Measurements from ENCODE around the gene TP53I11. TPM values are rescaled to one million over a fixed set of nuclear protein-coding genes. Genes with fewer than 3 reads are reported as not detected.

The TP53I11 gene
- total RNA-seq, 1 donor from 2014 or later: 12.9 TPM

DNA sequence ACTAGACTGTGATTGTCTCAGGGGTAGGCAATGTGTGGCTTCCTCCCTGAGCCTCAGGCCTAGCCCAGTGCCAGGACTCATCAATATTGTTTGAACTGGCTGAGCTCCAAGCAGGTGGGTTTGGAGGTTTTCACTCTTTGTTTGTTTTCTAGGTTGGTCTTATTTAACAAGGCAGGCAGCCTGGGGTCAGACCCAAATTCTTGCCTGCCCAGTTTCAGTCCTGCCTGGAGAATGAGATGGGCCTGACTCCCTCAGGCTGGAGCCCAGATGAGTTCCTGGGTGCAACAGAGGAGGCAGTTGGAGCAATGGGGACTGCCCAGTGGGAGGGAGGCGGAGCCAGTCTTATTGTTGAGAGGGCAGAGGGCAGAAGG, 28.3 kb upstream of the TP53I11 start:
- DNase-seq (ENCODE audit: low read depth in 2 of 2): no peak

- peak in 1 of 2 donors; percentile 33 for DNase-seq (ENCODE audit: low read depth in 2 of 2)
Measured at GRCh38 chr11:44978274-44978960, 27.7 kb upstream of the TP53I11 start.

DNA sequence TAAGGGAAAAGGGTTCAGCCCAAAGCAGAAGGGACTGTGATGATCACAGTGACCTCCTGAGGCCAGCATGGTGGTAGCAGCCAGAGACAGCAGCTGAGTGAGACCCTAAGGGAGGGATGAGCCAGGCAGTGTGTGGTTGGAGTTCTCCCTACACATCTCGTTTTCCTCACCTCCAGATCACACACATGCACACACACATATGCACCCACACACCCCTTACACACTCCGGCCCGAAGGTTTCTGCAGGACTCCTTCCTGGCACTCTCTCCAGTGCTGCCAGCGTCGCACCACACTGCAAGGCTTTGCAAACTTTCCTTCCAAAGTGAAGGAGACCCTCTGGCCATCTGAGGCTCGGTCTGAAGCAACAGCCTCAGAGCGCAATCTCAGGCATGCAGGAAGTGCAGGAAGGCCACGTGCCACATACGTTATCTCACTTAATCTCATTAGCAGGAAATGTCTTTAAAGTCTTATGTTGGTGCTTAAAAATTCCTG, 26.9 kb upstream of the TP53I11 start:
- peak; percentile 40 to 58 for DNase-seq (ENCODE audit: low read depth in 2 of 2)

GRCh38 chr11:44976576-44976975, 25.9 kb upstream of the TP53I11 start:
- no peak for DNase-seq (ENCODE audit: low read depth in 2 of 2)

DNA sequence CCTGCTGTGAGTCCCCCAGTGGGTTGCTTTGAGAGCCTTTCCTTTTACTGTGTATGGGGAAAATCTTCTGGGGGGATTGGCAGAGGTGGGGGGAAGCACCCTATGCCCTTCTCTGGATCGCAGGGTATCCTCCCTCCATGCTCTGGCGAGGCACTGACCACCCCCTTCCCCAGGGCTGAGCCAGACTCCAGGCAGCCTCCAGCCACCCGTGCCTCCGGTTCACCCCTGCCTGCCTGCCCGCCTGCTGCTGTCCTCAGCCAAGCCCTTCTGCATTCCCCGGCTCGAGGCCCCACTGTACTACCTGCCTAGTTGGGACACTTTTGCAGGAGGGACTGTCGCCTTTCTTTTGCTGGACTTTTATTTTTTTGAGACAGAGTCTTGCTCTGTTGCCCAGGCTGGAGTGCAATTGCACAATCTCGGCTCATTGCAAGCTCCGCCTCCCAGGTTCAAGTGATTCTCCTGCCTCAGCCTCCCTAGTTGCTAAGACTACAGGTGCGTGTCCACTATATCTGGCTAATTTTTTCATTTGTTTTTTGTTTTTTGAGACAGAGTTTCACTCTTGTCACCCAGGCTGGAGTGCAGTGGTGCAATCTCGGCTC, 23.8 kb upstream of the TP53I11 start:
- DNase-seq (ENCODE audit: low read depth in 2 of 2): no peak

- DNase-seq (ENCODE audit: low read depth in 2 of 2): no peak
Measured at GRCh38 chr11:44973632-44974401, 23.1 kb upstream of the TP53I11 start.

GRCh38 chr11:44972746-44973435, 22.2 kb upstream of the TP53I11 start:
- DNase-seq (ENCODE audit: low read depth in 2 of 2): no peak

DNA sequence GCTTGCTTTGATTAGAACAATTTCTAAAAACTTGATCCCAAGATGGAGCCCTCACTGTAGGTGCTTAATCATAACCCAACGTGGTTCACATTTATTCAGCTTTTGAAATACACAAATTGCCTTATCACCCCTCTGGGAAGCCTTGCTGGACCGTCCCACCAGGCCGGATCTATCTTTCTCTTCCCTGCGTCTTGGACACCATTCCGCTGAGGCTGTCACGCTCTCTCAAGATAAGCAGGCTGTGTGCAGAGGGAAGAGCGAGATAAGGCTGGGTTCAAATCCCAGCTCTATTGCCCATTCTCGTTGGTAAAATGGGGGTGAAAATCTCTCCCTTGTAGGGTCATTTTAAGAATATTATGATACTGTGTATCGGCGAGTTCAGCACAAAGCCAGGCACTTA, 20.5 kb upstream of the TP53I11 start:
- no peak for DNase-seq (ENCODE audit: low read depth in 2 of 2)

- DNase-seq (ENCODE audit: low read depth in 2 of 2): no peak
Measured at GRCh38 chr11:44970293-44970692, 19.6 kb upstream of the TP53I11 start.

GRCh38 chr11:44969651-44970252, 19.1 kb upstream of the TP53I11 start:
- no peak for DNase-seq (ENCODE audit: low read depth in 2 of 2)

DNA sequence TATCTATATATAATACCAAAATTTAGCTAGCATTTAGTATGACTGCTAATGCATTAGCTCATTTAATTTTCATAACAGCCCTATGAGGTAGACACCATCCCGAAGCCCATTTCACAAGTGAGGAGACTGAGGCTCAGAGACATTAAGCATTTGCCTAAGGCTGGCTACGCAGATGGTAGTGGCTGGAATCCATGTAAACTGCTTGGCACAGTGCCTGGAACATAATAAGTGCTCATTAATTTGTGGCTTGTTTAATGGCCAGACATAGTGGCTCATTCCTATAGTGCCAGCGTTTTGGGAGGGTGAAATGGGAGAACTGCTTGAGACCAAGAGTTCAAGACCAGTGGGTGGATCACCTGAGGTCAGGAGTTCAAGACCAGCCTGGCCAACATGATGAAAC, 17.8 kb upstream of the TP53I11 start:
- DNase-seq (ENCODE audit: low read depth in 2 of 2): no peak

DNA sequence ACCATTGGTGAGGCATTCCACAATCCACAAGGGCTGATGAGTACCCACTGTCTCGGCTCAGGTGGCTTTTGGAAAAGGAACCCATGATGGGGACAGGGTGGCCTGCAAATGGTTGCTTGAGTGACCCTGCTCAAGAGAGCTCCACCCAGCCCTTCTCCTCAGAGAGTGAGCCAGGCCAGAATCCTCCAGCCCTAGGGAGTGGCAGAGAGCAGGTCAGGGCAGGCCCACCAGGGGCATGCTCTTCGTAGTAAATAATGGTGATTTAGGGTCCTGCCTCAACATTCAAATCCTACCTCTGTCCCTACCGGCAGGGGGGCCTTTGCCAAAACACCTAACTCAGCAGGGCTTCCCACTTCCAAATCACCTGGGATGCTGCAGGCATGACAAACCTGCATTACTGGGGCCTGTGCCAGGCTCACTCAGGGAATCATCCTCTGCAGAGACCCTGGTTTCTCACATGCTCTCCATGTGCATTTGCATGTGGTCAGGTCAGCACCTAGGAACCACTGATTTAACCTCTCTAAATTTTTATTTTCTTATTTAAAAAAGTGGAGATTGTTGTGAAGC, 17.3 kb upstream of the TP53I11 start:
- no peak for DNase-seq (ENCODE audit: low read depth in 2 of 2)

DNA sequence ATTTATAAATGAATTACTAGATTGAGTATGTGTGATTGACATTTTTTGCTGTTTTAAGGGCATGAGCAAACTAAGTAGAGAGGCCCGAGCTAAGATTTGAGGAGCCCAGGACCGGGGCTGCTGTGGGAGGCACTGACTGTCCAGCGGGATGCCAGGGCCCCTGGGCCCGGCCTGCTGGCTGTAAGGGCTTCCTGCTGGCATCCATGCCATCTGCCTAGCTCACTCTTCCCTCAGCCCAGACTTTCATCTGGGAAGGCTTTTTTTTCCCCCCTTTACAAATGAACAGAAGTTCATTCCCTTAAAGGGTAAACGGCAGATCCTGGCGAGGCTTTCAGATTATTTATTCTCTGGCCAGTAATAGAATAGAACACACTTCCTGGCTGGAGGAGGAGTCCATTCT, 16.0 kb upstream of the TP53I11 start:
- no peak for DNase-seq (ENCODE audit: low read depth in 2 of 2)

GRCh38 chr11:44964526-44965209, 14.0 kb upstream of the TP53I11 start:
- no peak for DNase-seq (ENCODE audit: low read depth in 2 of 2)

- no peak for DNase-seq (ENCODE audit: low read depth in 2 of 2)
Measured at GRCh38 chr11:44963948-44964347, 13.3 kb upstream of the TP53I11 start.

DNA sequence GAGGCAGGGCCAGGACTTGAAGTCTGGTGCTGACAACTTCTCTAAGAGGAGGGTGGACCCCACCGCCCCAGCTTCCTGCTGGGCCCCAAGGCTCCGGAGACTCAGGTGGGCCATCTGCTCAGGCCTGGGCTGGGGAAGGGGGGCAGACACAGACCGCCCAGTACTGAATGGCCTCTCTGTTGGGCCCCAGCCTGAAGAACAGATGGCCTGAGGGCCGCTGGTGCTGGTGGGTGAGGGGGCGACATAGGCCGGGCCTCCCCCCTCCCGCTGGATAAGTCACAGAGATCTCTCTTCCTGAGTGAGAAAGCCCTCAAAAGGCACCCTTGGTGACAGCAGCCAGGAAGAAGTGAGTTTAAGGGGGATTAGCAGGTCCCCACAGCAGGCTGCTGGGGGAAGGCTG, 12.5 kb upstream of the TP53I11 start:
- no peak for DNase-seq (ENCODE audit: low read depth in 2 of 2)

DNA sequence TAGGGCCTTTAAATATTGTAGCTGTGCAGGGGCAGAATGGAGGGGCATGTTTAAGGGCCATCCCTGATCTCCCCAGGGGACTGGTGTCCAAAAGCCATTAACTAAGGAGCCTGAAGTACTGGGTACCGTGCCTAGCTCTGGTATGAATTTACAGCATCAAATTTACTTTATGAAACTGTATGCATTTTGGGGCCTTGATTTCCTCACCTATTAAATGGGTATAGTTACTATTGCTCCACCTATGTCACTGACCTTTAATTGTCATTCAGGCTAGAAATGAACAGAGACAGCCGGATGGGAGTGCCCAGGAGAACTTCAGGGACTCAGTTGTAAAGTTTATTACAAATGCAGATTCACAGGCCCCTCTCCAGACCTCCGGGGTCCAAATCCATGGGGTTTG, 11.8 kb upstream of the TP53I11 start:
- DNase-seq (ENCODE audit: low read depth in 2 of 2): no peak

DNA sequence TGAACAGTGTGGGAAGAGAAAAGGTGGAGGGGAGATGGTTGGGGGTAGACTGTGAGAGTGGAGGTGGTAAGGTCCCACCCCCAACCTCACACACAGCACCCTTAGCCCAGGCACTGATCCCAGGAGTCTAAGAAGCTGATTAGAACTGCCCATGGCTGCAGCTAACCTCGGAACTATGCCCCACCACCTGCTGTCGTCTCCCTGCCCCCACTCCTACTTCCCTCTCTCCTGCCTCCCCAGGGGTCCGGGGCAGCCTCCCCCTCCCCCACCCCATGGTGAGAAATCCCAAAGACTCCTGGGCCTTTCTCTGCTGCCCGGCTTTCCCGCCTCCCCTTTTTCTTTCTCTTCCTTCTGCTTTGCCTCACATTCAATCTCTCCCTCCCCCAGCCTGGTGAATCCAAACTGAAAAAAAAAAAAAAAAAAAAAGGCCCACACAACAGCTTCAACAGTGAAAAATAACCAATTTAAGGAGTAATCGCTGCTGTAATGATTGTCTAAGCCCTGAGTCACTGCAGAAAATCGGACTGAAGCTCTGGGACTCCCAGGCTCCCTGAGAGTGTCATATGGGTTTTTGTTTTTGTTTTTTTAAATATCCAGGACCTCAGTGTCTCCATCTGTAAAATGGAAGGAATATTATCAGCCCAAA, 9.6 kb upstream of the TP53I11 start:
- no peak for DNase-seq (ENCODE audit: low read depth in 2 of 2)

DNA sequence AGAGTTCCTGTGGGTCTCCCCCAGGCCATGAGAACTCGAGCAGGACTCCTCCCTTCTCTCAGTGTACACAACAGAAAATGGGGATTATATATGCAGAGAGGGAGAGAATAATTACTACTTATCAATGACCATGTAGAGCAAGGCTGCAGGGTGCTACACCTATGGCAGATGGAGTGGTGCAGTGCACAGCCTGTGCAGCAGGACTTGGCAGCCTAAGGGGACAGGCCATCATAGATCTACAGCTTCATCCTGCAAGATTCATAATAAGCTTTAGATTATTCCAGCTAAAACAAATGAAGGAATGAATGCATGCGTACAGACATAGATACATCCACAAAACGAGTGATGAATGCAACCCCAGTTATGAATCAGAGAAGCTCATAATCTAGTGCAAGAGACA, 8.4 kb upstream of the TP53I11 start:
- DNase-seq (ENCODE audit: low read depth in 2 of 2): no peak
